Fibroblast of pulmonary artery (primary cell): ENCODE measurements around the gene CHID1.
A peak's percentile ranks its signal among the peaks of the same experiment; 100 is the strongest.

Experiments
- DNase-seq: peaks from one replicate; pipeline ENCODE4 v3.0.0-alpha.2; 2010; ENCODE audit warnings: low read depth
- H3K4me3 ChIP-seq: replicated peaks from 2 replicates; pipeline ENCODE4 v1.5.1; 2011; ENCODE audit warnings: low read depth, mild to moderate bottlenecking, control low read depth, low read length, moderate library complexity
- TF ChIP-seq, protein P1 (sequence below): IDR thresholded peaks from 2 replicates; pipeline ENCODE4 v1.5.1; 2011; ENCODE audit warnings: mild to moderate bottlenecking, control low read depth, low read length, inconsistent platforms; ENCODE audit errors: missing control alignments

The CHID1 gene

DNA sequence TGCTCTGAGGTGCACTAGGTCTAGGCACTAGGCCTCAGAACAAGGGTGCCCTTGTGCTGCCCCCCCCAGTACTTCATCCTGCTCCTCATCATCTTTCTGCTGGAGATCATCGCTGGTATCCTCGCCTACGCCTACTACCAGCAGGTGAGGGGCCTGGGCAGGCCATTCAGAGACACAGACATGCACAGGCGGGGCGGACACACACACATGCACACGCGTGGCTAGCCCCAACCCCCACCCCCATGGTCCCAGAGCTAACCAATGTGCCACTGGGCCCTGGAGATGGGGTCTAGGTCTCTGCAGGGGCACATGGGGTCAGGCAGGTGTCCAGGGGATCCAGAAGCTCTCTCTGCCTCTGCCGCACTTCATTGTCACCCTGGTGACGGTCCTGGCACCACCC, 73.9 kb downstream of the CHID1 start:
- no peak overlapping the region for H3K4me3 ChIP-seq
- TF ChIP-seq, protein P1, sequence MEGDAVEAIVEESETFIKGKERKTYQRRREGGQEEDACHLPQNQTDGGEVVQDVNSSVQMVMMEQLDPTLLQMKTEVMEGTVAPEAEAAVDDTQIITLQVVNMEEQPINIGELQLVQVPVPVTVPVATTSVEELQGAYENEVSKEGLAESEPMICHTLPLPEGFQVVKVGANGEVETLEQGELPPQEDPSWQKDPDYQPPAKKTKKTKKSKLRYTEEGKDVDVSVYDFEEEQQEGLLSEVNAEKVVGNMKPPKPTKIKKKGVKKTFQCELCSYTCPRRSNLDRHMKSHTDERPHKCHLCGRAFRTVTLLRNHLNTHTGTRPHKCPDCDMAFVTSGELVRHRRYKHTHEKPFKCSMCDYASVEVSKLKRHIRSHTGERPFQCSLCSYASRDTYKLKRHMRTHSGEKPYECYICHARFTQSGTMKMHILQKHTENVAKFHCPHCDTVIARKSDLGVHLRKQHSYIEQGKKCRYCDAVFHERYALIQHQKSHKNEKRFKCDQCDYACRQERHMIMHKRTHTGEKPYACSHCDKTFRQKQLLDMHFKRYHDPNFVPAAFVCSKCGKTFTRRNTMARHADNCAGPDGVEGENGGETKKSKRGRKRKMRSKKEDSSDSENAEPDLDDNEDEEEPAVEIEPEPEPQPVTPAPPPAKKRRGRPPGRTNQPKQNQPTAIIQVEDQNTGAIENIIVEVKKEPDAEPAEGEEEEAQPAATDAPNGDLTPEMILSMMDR = no peak
- DNase-seq = no peak

DNA sequence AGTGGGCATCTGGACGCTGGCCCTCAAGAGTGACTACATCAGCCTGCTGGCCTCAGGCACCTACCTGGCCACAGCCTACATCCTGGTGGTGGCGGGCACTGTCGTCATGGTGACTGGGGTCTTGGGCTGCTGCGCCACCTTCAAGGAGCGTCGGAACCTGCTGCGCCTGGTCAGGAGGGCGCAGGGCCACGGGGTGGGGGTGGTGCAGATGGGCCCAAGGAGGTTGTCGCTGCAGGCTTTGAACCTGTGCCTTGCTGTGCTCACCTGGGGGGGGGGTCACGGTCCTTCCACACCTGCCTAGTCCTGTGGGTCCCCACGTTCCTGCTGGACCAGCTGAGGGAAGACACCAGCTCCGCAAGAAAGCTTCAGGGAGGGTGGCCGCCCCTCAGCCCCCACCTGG, 74.3 kb downstream of the CHID1 start:
- DNase-seq = no peak
- TF ChIP-seq, protein P1 = no peak
- no peak overlapping the region for H3K4me3 ChIP-seq

DNA sequence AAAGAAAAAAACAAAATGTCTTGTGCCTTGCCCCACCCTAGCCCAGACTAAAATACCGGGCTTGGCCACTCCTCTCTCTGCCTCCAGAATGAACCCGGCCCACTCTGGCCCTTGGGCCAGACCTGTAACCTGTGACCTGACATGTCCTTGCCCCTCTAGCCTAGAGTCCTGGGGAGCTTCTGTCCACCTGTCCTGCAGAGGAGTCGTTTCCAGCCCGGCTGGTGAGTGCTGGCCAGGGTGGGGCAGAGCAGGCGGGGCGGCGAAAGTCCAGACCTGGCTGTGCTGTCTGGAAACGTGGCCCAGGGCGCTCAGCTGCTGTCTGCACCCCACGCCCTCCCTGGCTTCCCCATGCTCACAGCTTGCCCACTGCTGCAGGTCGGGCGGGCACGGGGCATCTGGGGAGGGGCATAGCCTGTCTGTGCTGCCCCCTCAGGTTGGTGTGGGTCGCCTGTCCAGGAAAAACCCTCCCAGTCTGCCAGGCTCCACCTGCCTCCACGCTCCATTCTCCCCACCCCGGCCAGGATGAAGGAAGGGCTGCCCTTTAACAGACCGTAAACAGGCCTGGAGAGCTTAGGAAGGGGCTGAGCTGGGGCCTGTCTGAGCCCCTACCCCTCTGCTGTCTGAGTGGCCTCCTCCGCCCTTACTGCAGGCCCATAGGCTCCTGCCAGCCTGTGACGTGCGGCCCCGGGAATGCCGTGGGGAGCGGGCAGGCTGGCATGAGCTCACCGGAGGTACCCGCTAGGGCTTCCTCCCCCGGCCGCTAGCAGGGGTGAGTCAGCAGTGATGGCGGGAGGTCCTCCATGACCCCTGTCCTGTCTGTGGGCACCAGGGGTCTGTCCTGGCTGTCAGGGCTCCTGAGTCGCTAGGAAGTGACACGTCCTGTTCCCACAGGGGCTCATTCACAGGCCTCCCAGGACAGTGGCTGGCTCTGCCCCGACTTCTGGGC, 76.0 kb downstream of the CHID1 start:
- DNase-seq = peak; percentile 61
- TF ChIP-seq, protein P1 = no peak
- peak overlapping the region; percentile 38 for H3K4me3 ChIP-seq

DNA sequence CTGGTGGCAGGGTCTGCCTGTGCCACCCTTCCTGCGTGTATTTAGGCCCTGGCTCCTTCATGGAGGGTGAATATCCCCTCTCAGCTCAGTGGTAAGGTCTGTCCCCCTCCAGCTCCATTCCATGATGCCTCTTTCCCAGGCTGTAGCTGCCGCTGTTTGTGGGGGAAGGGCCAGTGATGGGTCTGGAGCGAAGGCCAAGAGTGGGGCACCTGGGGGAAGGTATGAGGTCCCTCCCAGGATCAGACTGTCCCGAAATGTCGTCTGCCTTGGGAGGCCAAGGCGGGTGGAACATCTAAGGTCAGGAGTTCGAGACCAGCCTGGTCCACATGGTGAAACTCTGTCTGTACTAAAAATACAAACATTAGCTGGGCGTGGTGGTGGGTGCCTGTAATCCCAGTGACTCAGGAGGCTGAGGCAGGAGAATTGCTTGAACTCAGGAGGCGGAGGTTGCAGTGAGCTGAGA, 76.7 kb downstream of the CHID1 start:
- TF ChIP-seq, protein P1 = no peak
- no peak for DNase-seq
- H3K4me3 ChIP-seq = peak overlapping the region; percentile 70

DNA sequence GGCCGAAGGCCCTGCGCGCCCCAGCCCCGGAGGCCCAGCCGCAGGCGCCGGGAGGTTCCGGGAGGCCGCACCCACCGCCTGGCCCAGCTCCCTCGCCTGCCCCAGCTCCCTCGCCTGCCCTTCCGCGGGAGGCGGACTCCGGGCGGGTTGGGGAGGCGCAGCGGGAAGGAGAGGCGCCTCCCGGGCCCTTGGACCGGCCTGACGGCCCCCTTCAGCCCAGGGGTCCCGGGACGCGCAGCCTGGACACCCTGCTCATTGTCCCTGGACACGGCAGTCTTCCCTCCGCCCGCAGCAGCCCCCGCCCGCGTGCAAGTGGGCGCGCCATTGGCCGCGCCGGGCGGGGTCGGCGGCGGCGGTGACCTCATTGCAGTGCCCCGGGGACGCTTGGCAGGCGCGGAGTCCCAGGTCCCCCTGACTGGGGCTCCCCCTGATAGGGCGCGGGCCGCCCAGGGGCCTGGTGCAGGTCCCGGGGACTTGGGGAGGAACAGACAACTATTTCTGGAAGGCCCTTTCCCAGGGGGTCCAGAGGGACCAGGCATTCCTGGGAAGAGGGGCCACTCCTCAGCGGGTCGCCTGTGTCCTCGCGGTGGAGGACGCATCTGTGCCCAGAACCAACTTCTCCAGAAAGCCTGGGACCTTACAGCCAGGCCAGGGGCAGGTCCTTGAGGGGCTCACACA, 77.4 kb downstream of the CHID1 start:
- H3K4me3 ChIP-seq = peak overlapping the region; percentile 70
- TF ChIP-seq, protein P1 = no peak
- no peak for DNase-seq

DNA sequence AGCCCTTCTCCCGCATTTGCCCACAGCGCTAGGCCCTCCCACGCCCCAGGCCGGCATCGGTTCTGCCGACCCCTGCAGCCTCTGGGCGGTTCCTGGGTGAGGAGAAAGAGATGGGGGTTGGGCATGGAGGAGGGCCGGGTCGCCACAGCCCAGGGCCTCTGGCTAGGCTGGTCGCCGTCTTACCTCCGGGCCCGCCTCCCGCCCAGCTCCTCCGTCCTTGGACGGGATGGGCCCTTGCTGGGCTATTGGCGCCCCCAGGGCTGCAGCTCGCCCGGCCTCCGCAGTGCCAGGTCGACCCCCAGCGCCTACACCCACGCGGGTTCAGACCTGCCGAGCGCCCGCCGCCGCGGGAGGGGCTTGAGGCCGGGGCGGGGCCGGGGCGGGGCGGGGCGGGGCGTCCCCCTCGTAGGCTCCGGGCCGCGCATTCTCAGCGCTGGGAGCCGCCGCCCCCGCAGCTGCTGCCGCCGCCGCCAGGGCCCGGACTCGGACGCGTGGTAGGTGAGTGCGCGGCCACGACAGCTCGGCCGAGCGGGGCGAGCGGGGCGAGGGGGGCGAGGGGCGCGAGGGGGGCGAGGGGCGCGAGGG, 78.0 kb downstream of the CHID1 start, which contains the start of gene CD151:
TSS of gene CD151 (plus strand) at position 424 of the 585 bp plus-strand sequence. CDS start 3,118 bp downstream, outside the sequence.
- H3K4me3 ChIP-seq = peak within 1 kb of the TSS; percentile 70
- TF ChIP-seq, protein P1 = no peak
- peak; percentile 47 for DNase-seq
